LNCAP (cell line): ENCODE measurements around the gene ATP10B.

Experiments
- CTCF ChIP-seq: fragments of 450-650 bp; IDR thresholded peaks from 2 replicates; pipeline ENCODE4 v1.5.1; 2017; ENCODE audit warnings: mild to moderate bottlenecking

ATP10B gene

GRCh38 chr5:160760008-160760407 lies 92.0 kb downstream of the ATP10B start:
- no peak for TF ChIP-seq CTCF

GRCh38 chr5:160757194-160757593 lies 94.8 kb downstream of the ATP10B start:
- no peak for TF ChIP-seq CTCF

GRCh38 chr5:160750938-160751657 lies 100.9 kb downstream of the ATP10B start:
- TF ChIP-seq CTCF, result no peak

GRCh38 chr5:160749682-160750081 lies 102.3 kb downstream of the ATP10B start:
- no peak for TF ChIP-seq CTCF

GRCh38 chr5:160749026-160749425 lies 103.0 kb downstream of the ATP10B start:
- no peak for TF ChIP-seq CTCF

- no peak for TF ChIP-seq CTCF
These were observed 104.0 kb downstream of the ATP10B start for GRCh38 chr5:160747987-160748386.

- TF ChIP-seq CTCF, result no peak
These were observed 104.5 kb downstream of the ATP10B start for GRCh38 chr5:160747559-160747958.
